HG03460 (cell line): ENCODE measurements around the gene USP40.

Experiments
- ATAC-seq: cut with Tn5 transposase; IDR thresholded peaks from one replicate; pipeline ENCODE4 v1.9.1; 2021; ENCODE audit not compliant: unreplicated experiment

The USP40 gene

GRCh38 chr2:233446121-233446520, 120.5 kb downstream of the USP40 start:
- ATAC-seq = no peak

- no peak for ATAC-seq
Observed at GRCh38 chr2:233445152-233445830, 121.3 kb downstream of the USP40 start.

- no peak for ATAC-seq
Observed at GRCh38 chr2:233444501-233444900, 122.1 kb downstream of the USP40 start.

- peak; percentile 74 for ATAC-seq
Observed at GRCh38 chr2:233443511-233444183, 122.9 kb downstream of the USP40 start.

- no peak for ATAC-seq
Observed at GRCh38 chr2:233442028-233442310, 124.6 kb downstream of the USP40 start.

GRCh38 chr2:233441161-233442027, 125.2 kb downstream of the USP40 start:
- no peak for ATAC-seq

- no peak for ATAC-seq
Observed at GRCh38 chr2:233440714-233441113, 125.9 kb downstream of the USP40 start.

GRCh38 chr2:233440314-233440713, 126.3 kb downstream of the USP40 start:
- no peak for ATAC-seq

GRCh38 chr2:233439191-233439590, 127.4 kb downstream of the USP40 start:
- no peak for ATAC-seq

- no peak for ATAC-seq
Observed at GRCh38 chr2:233438573-233439147, 127.9 kb downstream of the USP40 start.

GRCh38 chr2:233437439-233437955, 129.1 kb downstream of the USP40 start:
- no peak for ATAC-seq

GRCh38 chr2:233436691-233437438, 129.7 kb downstream of the USP40 start:
- no peak for ATAC-seq

- ATAC-seq = no peak
Observed at GRCh38 chr2:233436191-233436581, 130.4 kb downstream of the USP40 start.

- ATAC-seq = no peak
Observed at GRCh38 chr2:233435436-233436190, 131.0 kb downstream of the USP40 start.

- no peak for ATAC-seq
Observed at GRCh38 chr2:233434666-233435330, 131.8 kb downstream of the USP40 start.

GRCh38 chr2:233433794-233434193, 132.8 kb downstream of the USP40 start:
- ATAC-seq = no peak

- no peak for ATAC-seq
Observed at GRCh38 chr2:233433029-233433428, 133.6 kb downstream of the USP40 start.

GRCh38 chr2:233430651-233431050, 135.9 kb downstream of the USP40 start:
- ATAC-seq = no peak

GRCh38 chr2:233430081-233430480, 136.5 kb downstream of the USP40 start:
- no peak for ATAC-seq
